T-helper 2 cell (primary cell): ENCODE results near the gene DGKI.

Experiments
- DNase-seq, 5 experiments: peaks; one replicate each; pipeline versions ENCODE4 v3.0.0 to v3.0.0-alpha.2; 2012 to 2022
- total RNA-seq, 2 donors: gene quantifications; one replicate each; lab custom pipeline; 2026; lab: John Stamatoyannopoulos, UW

The DGKI gene
- total RNA-seq, result 0 to 0.31 reads per million in 2 donors

DNA sequence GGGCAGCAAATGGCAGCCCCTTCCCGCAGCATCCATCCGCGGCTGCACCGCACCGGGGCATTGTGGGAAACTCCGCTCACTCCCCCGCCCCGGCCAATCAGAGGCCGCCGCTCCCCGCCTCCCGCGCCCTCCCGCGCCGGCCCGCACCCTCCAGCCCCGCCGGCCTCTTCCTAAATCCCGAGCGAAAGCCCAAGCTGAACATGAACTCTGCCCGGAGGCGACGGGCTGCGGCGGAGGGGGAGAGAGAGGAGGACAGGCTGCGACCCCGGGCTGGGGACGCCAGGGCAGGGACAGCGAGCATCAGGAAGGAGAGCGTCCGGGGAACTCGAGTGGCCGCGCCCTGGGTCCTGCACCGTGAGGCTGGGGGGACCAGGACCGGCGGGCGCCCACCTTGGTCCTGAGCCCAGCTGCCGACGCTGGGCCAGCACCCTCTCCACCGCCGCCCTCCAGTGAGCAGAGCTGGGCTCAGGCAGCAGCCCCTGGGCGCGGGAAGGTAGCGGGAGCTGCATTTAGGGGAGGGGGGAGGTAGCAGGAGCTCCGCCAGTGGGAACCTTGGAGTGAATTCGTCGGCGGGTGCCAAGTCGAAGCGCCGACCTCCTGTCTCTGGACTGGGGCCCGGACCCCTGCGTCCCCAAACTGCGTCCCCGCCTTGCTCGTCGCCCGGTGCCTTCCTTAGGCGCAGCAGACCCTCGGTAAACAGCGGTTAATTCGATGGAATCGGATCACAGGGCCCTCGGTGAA, at the start of gene DGKI:
Gene DGKI, minus strand, starts transcription at position 148 of the 741 bp plus-strand sequence.
- no peak for DNase-seq

DNA sequence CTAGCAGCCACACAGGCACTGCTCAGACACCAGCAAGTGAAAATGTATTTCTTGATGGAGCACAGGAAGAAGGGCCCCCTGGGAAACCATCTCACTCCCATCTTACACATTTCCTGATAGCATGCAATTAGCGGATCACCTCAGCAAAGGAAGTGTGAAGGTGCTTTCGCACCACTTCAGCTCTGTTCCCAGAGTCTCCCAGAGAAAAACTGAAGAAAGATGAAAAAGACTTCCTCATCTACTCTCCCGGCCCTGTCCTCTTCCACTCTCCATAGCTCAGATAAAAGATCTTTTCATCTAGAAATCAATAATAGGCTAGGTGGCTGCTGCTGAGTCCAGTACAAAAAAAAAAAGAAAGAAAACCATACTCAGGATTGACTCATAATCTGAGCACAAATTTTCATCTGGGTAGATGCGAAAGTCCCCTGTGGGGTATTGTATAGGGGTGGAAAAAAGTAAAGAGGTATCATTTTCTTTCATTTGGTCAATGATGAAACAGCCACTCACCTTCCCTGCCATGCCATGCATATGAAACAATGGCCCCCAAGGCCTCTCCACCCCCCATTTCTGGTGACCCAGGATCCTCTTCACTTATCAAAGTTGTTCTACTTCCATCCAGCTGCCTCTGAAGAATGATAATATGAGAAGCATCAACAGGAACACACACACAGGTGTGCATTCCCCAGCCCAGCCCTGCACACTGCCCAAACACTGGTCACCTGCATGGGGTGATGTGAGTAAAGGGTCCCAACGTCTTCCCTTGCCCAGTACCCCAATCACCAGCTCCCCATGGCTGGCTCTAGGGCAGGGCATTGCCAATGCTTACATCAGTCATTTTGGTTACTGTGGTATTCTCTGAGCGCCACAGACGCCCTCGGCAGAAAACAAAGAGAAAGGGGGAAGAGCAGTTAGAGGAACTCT, 48.8 kb upstream of the DGKI start:
- peak in 1 of 5 experiments; percentile 56 for DNase-seq

- no peak for DNase-seq
Measured at GRCh38 chr7:137893143-137893742, 46.5 kb upstream of the DGKI start.

DNA sequence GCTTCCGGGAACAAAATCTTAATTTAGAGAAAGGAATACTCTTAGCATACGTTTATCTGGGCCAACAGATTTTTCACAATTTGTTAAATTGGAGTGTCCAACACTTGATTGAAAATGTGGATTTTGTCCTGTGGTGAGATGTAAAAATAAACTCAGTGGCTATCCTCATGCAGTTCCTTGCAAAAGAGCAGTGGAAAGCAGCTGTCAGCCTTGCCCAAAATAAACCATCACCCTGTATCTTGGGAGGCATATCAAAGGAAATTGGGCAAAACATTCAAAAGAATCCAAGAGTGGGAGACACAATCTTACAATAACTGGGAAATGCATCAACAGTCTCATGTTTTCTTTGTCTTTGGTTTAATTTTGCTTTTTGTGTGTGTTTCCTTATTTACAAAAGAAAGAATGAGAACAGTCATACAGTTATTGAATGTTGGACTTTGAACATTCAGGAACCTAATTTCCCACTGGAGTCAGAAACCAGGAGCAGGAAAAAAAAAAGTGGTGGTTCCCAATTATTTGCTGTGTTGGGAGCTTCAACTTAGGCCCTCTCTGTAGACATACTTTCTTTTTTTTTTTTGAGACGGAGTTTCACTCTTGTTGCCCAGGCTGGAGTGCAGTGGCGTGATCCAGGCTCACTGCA, 44.4 kb upstream of the DGKI start:
- no peak for DNase-seq

DNA sequence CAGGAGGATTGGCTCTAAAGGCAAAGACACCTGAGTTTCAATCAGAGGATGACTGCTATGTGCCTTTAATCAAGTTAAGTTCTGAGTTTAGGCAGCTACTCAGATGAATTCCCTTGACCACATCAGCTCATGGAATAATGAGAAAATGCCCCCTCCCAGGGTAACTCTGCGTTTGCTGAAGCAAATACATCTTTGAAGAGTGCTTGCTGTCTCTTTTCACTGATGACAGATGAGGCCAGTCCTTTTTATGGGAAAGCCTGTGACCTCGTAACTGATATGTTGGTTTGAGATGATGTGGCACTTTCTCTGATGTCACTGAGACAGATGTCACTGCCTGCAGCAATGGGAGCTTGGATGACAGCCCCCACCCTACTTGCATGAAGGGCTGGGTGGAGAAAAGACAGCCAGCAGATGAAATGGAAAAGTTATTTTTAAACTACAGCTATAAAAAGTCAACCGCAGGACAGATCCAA, 43.7 kb upstream of the DGKI start:
- peak in 1 of 5 experiments; percentile 23 for DNase-seq

DNA sequence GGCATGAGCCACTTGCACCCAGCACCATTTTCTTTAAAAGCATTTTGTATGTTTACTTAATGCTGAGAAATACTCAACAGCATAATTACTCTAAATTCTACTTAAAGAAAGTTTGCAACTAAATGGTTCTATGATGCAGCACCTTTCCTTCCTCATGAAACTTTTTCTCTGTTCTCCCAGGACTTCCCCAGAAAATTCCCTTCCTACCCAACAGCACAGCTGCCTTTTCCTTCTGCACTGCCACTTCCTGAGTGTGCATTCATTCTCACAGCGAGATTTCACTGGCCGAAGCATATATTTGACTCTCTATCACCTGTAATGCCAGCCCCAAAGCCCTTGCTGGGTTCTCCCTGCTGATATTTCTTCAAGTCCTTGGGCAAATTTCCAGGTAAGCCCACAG, 41.5 kb upstream of the DGKI start:
- DNase-seq, result no peak

DNA sequence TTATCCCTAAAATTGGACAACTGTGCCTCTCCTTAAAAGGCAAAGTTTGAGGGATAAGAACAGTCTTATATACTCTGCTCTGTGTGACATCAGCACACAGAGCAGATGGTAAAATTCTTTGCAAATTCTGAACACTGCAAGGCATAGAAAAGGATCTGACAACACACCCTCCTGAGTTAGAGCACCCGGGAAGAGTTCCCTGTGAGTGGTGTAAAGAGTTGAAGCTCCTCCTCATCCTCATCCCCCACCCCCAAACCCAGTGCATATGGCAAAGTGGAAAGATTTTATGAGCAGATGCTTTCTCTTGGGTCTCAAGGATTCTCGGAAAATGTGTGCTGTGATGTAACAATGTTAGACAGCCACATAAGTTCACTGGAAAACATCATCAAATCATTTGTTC, 40.0 kb upstream of the DGKI start:
- DNase-seq, result no peak

GRCh38 chr7:137886281-137886680, 39.5 kb upstream of the DGKI start:
- DNase-seq, result no peak

GRCh38 chr7:137885678-137886077, 38.9 kb upstream of the DGKI start:
- no peak for DNase-seq

DNA sequence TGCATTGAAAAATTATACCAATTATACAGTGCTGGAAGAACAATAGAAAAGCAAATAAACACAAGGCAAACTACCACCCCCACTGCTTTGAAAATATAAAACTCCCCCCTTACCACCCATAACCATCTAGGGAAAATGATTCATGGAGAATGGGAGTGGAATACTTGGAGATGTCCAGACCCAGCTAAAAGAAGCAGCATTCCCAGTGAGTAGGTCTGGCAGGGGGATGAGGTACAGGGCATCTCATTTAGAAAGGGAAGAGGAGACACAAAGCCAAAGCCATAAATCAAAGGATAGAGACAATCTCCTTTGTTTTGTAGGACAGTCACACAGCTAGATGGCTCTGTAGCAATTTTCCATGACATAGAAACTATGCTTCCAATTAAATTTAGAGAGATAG, 36.0 kb upstream of the DGKI start:
- no peak for DNase-seq

DNA sequence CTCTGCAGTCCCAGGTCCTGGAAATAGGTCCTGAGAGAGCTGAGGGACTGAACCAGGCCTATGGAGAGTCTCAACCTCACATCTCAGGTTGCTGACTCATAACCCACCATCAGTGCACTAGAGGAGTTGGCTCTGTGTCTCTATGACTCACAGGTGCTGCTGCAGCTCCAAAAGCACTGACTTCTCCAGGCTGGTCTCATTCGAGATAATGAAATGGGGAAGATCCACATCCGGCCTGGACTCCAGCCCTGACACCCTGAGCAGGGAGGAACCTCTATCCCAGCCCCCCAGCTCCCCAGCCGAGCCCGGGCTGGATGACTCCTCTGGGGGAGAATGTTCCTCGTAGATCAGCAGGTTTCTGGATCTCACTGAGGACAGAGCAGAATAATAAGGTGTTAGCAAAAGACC, 35.5 kb upstream of the DGKI start:
- DNase-seq, result peak in 1 of 5 experiments; percentile 74

DNA sequence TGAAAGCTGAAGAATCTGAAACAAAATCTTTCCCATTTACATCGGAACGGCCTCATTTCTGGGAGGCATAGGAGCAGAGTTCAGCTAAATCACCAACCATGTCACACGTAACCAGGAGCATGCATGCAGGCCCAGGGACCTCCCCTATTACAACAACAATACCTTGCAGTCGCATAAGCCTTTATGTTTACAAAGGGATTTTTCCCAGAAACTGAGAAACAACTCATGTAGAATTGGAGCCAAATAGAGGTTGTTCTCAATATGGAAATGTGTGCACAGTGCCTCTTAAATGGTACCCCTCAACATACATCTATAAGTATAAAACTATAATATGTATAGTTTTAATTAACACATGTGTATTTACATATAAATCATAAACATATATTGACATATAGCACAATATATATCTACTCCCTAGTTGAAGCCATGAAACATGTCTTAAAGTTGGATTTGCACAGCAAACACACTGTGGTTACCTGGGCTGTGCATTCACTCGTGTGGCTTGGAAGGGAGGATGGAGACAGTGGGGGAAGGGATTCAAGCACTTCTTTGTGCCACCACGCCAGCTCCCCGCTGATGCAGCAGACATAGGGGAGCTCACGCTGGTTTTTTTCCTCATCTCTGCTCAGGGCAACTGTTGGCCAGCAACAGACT, 35.0 kb upstream of the DGKI start:
- DNase-seq, result no peak

- no peak for DNase-seq
Measured at GRCh38 chr7:137880432-137880831, 33.7 kb upstream of the DGKI start.

DNA sequence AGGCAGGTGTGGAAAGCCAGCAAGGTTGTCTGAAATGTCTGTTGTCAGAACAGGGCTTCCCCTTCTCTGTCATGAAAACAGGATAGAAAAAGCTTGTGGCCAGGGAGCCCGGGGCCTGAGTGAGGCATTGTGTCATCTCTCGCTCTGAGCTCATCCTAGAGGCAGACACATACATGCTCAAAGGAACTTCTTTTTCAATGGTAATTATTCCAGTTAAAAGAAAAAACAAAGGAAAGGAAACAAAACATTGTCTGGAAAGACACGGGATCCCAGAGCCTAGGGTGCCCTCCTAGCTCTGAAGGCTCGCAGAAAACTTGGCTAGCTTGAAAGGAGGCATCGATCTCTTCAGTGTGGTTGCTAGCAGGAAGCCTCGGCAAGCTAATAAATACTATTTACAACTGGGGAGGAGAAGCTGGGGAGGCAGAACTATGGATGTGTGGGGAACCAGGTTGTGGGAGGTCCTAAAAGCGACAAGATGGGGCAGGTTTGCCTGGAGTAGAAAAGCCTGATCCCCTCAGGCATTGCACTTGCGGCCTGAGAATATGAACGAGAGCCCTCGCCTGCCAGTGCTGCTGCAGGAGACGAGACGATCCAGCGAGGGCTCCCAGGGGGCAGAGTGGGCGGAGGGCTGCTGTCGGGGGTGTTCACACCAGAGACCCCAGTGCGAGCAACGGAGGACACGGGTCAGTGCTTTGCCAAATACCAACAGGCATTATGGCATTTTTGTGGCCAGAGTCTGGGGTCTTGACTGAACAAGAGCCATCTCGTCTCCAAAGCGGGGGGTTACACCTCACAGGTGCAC, 32.8 kb upstream of the DGKI start:
- DNase-seq, result no peak

DNA sequence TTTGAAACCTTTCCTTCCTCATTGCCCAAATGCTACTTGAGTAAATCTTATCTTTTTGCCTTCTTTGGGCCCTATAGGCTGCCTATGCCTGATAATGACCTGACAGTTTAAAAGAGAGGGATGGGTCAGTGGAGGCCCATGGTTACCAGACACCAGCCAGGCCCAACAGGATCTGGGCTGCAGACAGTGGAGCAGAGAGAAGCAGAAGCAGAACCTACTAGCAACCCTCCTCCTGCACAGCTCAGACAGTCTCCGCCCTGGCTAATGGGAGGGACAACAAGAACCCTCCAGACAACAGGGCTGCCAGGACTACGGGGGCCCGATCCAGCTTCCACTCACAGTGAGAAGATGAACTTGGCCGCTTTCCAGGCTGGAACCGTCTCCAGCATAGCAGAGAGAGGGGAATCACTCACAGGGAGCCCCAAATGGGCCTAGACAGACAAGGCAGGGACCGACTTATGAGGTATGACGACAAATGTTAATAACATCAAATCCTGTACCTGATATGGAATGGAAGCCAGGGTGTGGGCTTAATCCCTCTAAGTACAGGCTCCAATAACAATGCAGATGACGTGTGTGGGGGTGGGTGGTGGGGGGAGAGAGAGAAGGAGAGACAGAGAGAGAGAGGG, 31.7 kb upstream of the DGKI start:
- no peak for DNase-seq

- DNase-seq, result no peak
Measured at GRCh38 chr7:137877027-137877675, 30.4 kb upstream of the DGKI start.

- no peak for DNase-seq
Measured at GRCh38 chr7:137875746-137876145, 29.0 kb upstream of the DGKI start.

- DNase-seq, result no peak
Measured at GRCh38 chr7:137873979-137874777, 27.4 kb upstream of the DGKI start.

DNA sequence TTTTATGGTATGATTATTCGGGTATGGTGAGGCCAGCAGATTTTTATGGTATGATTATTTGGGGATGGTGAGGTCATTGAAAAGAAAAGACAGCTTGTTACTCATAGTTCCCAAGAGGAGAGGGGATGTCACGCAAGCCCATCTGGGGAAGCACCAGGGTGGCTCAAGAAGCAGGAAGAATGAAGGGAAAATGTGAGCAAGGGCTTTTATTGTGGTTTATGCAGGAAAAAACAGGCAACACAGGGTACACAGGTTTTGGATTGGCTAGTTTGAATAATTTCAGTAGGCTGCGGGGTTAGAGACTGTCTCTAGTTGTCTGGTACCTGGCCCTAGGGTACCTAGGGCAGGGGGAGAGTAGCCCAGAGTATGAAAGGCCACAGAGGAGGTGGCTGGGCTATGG, 26.8 kb upstream of the DGKI start:
- no peak for DNase-seq
